22Rv1 (cell line): ENCODE results near the gene RAD54L.

Source experiments
- H3K27ac ChIP-seq: fragments of 450-650 bp; 2 replicates; pipeline ENCODE4 v1.5.1; 2017
- ZFX ChIP-seq: fragments of 450-650 bp; IDR thresholded peaks from 2 replicates; pipeline ENCODE4 v1.6.1; 2017; ENCODE audit warnings: antibody characterized with exemption, borderline replicate concordance
- TF ChIP-seq, protein P1 (sequence below): fragments of 450-650 bp; IDR thresholded peaks from 2 replicates; pipeline ENCODE4 v1.5.1; 2017; ENCODE audit warnings: mild to moderate bottlenecking

RAD54L gene

DNA sequence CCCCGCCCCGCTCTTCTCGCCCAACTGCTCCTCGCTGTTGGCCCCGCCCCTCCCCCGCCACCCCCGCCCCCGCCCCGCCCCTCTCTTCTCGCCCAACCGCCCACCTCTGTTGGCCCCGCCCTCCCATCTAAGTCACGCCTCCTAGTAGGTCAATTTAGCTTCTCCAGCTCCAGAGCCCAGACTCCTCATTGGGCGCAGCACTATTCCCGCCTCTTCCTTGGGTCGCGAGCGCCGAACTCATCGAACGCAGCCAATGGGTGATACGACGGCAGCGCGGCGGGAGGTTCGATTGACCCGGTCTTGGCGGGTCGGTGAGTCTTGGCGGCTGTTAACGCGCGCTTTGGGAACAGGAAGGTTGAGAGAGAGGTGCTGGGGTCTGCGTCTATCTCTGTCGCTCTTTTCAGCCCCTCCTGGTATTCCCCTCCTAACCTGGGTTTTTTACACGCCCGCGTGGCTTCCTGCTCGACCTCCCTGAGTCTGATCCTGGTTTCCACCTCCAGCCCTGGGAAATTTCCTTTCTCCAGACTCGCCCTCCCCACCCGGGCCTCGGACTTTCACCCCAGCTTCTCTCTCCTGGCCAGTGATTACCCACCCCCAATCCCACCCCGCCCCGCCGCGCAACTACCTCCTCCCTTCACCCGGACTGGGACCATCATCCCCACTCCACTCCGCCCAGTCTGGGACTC, at the start of gene RAD54L:
Gene RAD54L (plus strand): TSS at position 328 of the 686 bp plus-strand sequence. CDS start 643 bp downstream, outside the sequence.
- no peak for TF ChIP-seq ZFX
- TF ChIP-seq, protein P1, sequence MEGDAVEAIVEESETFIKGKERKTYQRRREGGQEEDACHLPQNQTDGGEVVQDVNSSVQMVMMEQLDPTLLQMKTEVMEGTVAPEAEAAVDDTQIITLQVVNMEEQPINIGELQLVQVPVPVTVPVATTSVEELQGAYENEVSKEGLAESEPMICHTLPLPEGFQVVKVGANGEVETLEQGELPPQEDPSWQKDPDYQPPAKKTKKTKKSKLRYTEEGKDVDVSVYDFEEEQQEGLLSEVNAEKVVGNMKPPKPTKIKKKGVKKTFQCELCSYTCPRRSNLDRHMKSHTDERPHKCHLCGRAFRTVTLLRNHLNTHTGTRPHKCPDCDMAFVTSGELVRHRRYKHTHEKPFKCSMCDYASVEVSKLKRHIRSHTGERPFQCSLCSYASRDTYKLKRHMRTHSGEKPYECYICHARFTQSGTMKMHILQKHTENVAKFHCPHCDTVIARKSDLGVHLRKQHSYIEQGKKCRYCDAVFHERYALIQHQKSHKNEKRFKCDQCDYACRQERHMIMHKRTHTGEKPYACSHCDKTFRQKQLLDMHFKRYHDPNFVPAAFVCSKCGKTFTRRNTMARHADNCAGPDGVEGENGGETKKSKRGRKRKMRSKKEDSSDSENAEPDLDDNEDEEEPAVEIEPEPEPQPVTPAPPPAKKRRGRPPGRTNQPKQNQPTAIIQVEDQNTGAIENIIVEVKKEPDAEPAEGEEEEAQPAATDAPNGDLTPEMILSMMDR: no peak
- H3K27ac ChIP-seq: peak within 1 kb of the TSS; percentile 82

DNA sequence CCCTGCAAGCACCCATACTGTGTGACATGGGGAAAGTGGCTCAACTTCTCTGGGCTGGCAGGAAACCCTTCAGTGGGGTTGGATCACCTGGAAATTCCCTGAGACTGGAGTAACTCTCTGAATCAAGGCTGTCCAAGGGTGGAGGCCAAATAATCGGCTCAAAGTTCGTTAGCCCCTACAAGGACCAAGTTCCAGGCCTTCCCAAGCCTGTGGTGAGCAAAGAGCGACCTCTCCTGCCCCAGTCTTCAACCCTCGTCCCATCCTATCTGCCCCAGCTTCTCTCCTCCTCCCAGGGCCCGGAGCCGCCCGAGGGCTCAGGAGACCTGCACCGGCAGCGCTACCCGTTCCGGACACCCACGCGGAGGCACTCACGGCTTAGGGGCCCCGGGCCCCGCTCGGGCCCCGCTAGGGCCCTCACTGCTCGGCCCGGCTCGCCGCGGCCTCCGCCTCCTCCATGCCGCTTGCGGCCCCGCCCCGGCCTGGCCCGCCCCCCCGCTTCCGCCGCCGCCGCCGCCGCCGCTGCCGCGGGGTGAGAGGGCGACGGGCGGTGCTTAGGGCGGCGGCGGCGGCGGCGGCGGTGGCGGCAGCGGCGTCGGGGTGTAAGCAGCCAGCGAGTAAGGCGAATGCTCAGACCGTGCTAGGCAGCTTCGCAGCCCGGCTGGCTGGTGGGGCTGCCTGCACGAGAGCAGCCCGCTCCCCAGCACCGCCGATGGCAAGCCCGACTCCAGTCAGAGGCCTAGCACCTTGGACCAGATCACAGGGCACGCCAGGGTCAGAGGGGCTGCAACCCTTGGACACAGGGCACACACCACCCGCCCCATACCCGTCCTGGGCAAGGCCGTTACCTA, 49.4 kb upstream of the RAD54L start, which contains the start of gene POMGNT1:
Gene POMGNT1 (minus strand): TSS at position 471 of the 848 bp plus-strand sequence. CDS start 613 bp downstream, outside the sequence.
- peak within 1 kb of the TSS; percentile 75 for H3K27ac ChIP-seq
- TF ChIP-seq, protein P1: peak; percentile 61
- no peak for TF ChIP-seq ZFX

DNA sequence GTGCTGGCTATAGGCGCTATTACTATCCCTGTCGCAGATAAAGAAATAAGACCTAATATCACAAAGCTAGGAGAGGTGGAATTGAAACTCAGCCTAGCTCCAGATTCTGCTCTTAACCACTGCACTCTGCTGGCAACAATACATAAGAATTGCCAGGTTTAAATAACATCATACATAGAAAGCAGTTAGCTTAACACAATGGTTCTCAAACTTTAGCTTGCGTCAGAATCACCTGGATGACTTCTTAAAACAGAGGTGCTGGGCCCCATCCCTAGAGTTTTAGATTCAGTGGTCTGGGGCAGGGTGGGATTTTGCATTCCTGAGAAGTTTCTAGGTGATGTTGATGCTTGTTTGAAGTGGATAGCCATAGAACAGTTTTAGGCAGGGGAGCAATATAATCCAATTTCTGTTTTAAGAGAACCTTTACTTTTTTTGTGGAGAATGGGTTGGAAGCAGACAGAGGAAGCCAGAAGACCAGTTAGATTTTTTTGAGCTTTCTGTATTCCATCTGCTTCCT, 48.3 kb upstream of the RAD54L start:
- peak overlapping the region; percentile 75 for H3K27ac ChIP-seq
- TF ChIP-seq, protein P1: no peak
- no peak for TF ChIP-seq ZFX

DNA sequence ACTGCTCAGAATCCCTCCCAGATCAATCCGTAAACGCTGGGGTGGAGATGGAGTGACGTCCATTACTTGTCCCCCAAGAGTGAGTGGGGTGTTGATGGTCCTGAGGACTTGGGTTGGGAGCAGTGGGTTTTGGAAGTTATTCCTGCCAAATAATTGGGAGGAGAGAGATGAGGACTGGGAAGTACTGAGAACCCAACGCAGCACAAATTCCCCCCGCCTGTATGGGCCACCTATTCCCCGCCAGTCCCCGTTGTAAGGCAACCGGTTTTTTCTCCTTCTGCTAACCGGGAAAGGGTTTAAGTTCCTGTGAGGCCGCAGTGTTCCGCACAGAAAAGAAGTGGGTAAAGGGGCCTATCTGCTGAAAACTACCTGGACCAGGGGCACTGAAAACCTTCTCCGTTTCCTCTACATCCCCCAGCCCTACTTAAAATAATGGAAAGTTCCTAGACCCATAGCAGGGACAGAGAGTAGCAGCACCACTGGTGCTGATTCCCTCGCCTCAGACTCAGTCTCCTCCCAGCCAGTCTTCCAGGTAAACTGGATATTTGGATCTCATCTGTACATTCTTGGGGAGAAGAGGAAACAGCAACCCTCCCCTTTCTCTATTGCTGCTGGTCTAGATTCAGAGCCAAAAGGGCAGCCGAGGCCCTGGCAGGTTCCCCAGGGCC, 43.7 kb upstream of the RAD54L start:
- H3K27ac ChIP-seq: no peak overlapping the region
- TF ChIP-seq, protein P1: no peak
- TF ChIP-seq ZFX: no peak

DNA sequence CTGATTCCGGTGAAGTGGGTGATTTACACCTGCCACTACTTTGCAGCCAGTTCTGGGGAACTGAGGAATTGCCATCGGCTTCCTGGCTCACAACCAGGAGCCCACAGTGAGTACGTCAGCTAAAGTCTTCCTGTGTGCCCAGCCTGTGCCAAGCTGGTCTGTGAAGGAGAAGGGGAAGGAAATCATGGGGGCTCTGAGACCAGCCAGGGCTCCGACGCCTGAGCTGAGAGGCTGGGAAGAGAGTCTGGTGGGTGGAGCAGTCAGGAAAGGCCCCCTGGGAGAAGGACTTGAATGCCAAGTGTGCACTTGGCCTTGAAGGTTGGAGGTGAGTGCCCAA, 43.2 kb upstream of the RAD54L start:
- no peak for TF ChIP-seq ZFX
- TF ChIP-seq, protein P1: no peak
- no peak overlapping the region for H3K27ac ChIP-seq

DNA sequence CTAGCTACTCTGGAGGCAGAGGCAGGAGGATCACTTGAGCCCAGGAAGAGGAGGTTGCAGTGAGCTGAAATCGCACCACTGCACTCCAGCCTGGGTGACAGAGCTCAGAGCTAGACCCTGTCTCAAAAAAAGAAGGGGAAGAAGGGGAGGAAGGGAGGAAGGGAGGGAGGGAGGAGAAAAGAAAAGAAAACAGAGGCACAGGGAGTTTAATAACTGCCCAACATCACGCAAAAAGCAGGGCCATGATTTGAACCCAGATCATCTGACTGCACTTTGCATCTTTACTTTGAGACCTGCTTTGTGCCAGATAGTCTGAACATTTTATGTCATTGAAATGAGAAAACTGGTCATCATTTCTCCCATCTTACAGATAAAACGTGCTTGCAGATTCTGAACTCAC, 42.4 kb upstream of the RAD54L start:
- TF ChIP-seq ZFX: no peak
- TF ChIP-seq, protein P1: no peak
- peak overlapping the region; percentile 37; the same call in 1 of the 2 replicates for H3K27ac ChIP-seq
